Skeletal muscle satellite cell (primary cell): ENCODE data around the gene TDP1.

Experiments
- H3K27me3 ChIP-seq: 2 replicates; pipeline ENCODE4 v1.7.0; 2013; ENCODE audit warnings: low read length; ENCODE audit not compliant: control insufficient read depth, insufficient read depth
- H3K36me3 ChIP-seq: 2 replicates; pipeline ENCODE4 v1.7.0; 2013; ENCODE audit warnings: mild to moderate bottlenecking, control low read depth, low read length; ENCODE audit not compliant: insufficient read depth
- H3K4me1 ChIP-seq: 2 replicates; pipeline ENCODE4 v1.7.0; 2013; ENCODE audit warnings: low read length; ENCODE audit not compliant: control insufficient read depth, insufficient read depth
- H3K4me2 ChIP-seq: 2 replicates; pipeline ENCODE4 v1.7.0; 2013; ENCODE audit warnings: mild to moderate bottlenecking, low read length
- H3K4me3 ChIP-seq: 2 replicates; pipeline ENCODE4 v1.7.0; 2013; ENCODE audit warnings: low read length
- H3K9ac ChIP-seq: 2 replicates; pipeline ENCODE4 v1.7.0; 2013; ENCODE audit warnings: mild to moderate bottlenecking, low read depth, low read length, moderate library complexity
- H3K9me3 ChIP-seq: replicated peaks from 2 replicates; pipeline ENCODE4 v1.7.0; 2013; ENCODE audit warnings: mild to moderate bottlenecking, control low read depth, low read length

The TDP1 gene

GRCh38 chr14:89965839-89966238 lies 10.1 kb downstream of the TDP1 start:
- Histone ChIP-seq H3K9ac (no peak overlapping the region), H3K27me3 (no peaks in the 10 kb centered on the region), H3K4me1 (no peaks in the 10 kb centered on the region), H3K4me2 (no peak overlapping the region), H3K36me3 (peaks cover 44% of the 10 kb centered on the region), H3K9me3 (no peaks in the 10 kb centered on the region), H3K4me3 (no peak overlapping the region)

- Histone ChIP-seq H3K4me2 (no peak overlapping the region), H3K9me3 (no peaks in the 10 kb centered on the region), H3K27me3 (no peaks in the 10 kb centered on the region), H3K9ac (no peak overlapping the region), H3K4me1 (no peaks in the 10 kb centered on the region), H3K36me3 (peaks cover 50% of the 10 kb centered on the region), H3K4me3 (no peak overlapping the region)
Measured at GRCh38 chr14:89973234-89973823, 17.6 kb downstream of the TDP1 start.

GRCh38 chr14:89977668-89978067 lies 21.9 kb downstream of the TDP1 start:
- H3K4me3 ChIP-seq: no peak overlapping the region
- no peaks in the 10 kb centered on the region for H3K27me3 ChIP-seq
- peaks cover 45% of the 10 kb centered on the region for H3K36me3 ChIP-seq
- no peaks in the 10 kb centered on the region for H3K9me3 ChIP-seq
- no peak overlapping the region for H3K4me2 ChIP-seq
- no peaks in the 10 kb centered on the region for H3K4me1 ChIP-seq
- H3K9ac ChIP-seq: no peak overlapping the region

GRCh38 chr14:89978656-89979055 lies 22.9 kb downstream of the TDP1 start:
- no peak overlapping the region for H3K9ac ChIP-seq
- H3K4me2 ChIP-seq: no peak overlapping the region
- H3K9me3 ChIP-seq: no peaks in the 10 kb centered on the region
- no peak overlapping the region for H3K4me3 ChIP-seq
- no peaks in the 10 kb centered on the region for H3K4me1 ChIP-seq
- H3K36me3 ChIP-seq: peaks cover 49% of the 10 kb centered on the region
- H3K27me3 ChIP-seq: no peaks in the 10 kb centered on the region

GRCh38 chr14:89983375-89983774 lies 27.6 kb downstream of the TDP1 start:
- peaks cover 62% of the 10 kb centered on the region for H3K36me3 ChIP-seq
- H3K4me2 ChIP-seq: no peak overlapping the region
- H3K9ac ChIP-seq: no peak overlapping the region

GRCh38 chr14:89986462-89987160 lies 30.9 kb downstream of the TDP1 start:
- Histone ChIP-seq H3K36me3 (peaks cover 55% of the 10 kb centered on the region), H3K4me3 (no peak overlapping the region), H3K4me2 (no peak overlapping the region), H3K9ac (no peak overlapping the region), H3K4me1 (no peaks in the 10 kb centered on the region), H3K9me3 (no peaks in the 10 kb centered on the region), H3K27me3 (no peaks in the 10 kb centered on the region)

More at GRCh38 chr14:89983375-89983774, 27.6 kb downstream of the TDP1 start:
- Histone ChIP-seq H3K4me3 (no peak overlapping the region), H3K9me3 (no peaks in the 10 kb centered on the region), H3K27me3 (no peaks in the 10 kb centered on the region), H3K4me1 (no peaks in the 10 kb centered on the region)

- Histone ChIP-seq H3K9me3 (no peaks in the 10 kb centered on the region), H3K4me2 (no peak overlapping the region), H3K27me3 (no peaks in the 10 kb centered on the region), H3K4me3 (no peak overlapping the region), H3K4me1 (no peaks in the 10 kb centered on the region), H3K36me3 (peaks cover 58% of the 10 kb centered on the region), H3K9ac (no peak overlapping the region)
Measured at GRCh38 chr14:89987161-89987475, 31.4 kb downstream of the TDP1 start.

- no peak overlapping the region for H3K4me2 ChIP-seq
- H3K9me3 ChIP-seq: no peaks in the 10 kb centered on the region
- peaks cover 62% of the 10 kb centered on the region for H3K36me3 ChIP-seq
- H3K27me3 ChIP-seq: no peaks in the 10 kb centered on the region
- no peak overlapping the region for H3K4me3 ChIP-seq
- no peaks in the 10 kb centered on the region for H3K4me1 ChIP-seq
- H3K9ac ChIP-seq: no peak overlapping the region
Measured at GRCh38 chr14:89988787-89989186, 33.1 kb downstream of the TDP1 start.

- no peaks in the 10 kb centered on the region for H3K4me1 ChIP-seq
- no peak overlapping the region for H3K9ac ChIP-seq
- no peak overlapping the region for H3K4me3 ChIP-seq
- no peak overlapping the region for H3K4me2 ChIP-seq
- H3K36me3 ChIP-seq: peaks cover 64% of the 10 kb centered on the region
- H3K27me3 ChIP-seq: no peaks in the 10 kb centered on the region
- H3K9me3 ChIP-seq: no peaks in the 10 kb centered on the region
Measured at GRCh38 chr14:89990218-89990617, 34.5 kb downstream of the TDP1 start.

GRCh38 chr14:89990623-89991275 lies 35.0 kb downstream of the TDP1 start:
- H3K9me3 ChIP-seq: no peaks in the 10 kb centered on the region
- no peaks in the 10 kb centered on the region for H3K27me3 ChIP-seq
- no peak overlapping the region for H3K9ac ChIP-seq
- no peaks in the 10 kb centered on the region for H3K4me1 ChIP-seq
- no peak overlapping the region for H3K4me3 ChIP-seq
- H3K36me3 ChIP-seq: peaks cover 65% of the 10 kb centered on the region
- no peak overlapping the region for H3K4me2 ChIP-seq

GRCh38 chr14:89992273-89992672 lies 36.5 kb downstream of the TDP1 start:
- H3K36me3 ChIP-seq: peaks cover 67% of the 10 kb centered on the region
- no peak overlapping the region for H3K4me2 ChIP-seq
- no peaks in the 10 kb centered on the region for H3K27me3 ChIP-seq
- no peaks in the 10 kb centered on the region for H3K4me1 ChIP-seq
- no peak overlapping the region for H3K9ac ChIP-seq
- no peak overlapping the region for H3K4me3 ChIP-seq
- H3K9me3 ChIP-seq: no peaks in the 10 kb centered on the region

GRCh38 chr14:89996963-89997362 lies 41.2 kb downstream of the TDP1 start:
- peaks cover 64% of the 10 kb centered on the region for H3K36me3 ChIP-seq
- no peak overlapping the region for H3K4me3 ChIP-seq
- no peaks in the 10 kb centered on the region for H3K4me1 ChIP-seq
- H3K9ac ChIP-seq: no peak overlapping the region
- H3K27me3 ChIP-seq: no peaks in the 10 kb centered on the region
- H3K4me2 ChIP-seq: no peak overlapping the region
- H3K9me3 ChIP-seq: no peaks in the 10 kb centered on the region
